ENCODE measurements around the gene ZNF28. TPM values are rescaled to one million over a fixed set of nuclear protein-coding genes. Genes with fewer than 3 reads are reported as not detected.

Gene ZNF28
- total and polyA plus RNA-seq, 2 of the 4 experiments (the other 2 are of a cell fraction), result 4.4 to 24.7 TPM

DNA sequence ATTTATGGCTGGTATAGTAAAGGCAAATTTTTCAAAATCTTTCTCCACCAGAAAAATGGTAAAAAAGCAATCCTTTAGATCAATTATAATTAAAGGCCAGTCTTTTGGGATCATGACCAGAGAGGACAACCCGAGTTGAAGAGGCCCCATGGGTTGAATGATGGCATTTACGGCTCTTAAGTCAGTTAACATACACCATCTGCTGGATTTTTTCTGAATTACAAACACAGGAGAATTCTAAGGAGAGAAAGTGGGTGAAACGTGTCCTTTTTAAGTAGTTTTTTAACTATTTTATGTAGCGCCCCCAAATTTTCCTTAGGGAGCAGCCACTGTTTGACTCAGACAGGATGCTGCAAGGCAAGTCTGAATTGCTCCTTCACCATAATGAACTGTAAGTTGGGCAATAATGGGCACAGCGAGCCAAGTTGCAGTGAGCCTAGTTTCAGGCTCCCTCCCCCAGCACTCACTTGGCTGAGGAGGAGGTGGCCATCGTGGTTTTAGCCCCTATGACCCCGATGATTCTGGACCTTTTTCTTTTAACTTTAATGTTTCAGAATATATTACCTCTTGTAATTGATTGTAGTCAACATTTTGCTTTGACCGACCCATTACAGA lies 73.0 kb downstream of the ZNF28 start:
- Histone ChIP-seq H3K56ac (ENCODE audit: extremely low read depth, insufficient read depth, low read length) (no peak overlapping the region), H4K8ac (ENCODE audit: low read depth in 2 of 2, low read length in 2 of 2) (no peak overlapping the region)

More for the DNA sequence above, 73.0 kb downstream of the ZNF28 start:
- Histone ChIP-seq H3K9me3 (ENCODE audit: control insufficient read depth, insufficient read depth, low read length) (no peaks in the 10 kb centered on the region; the same call in 1 of the 2 replicates), H3K23ac (ENCODE audit: low read depth, low read length) (no peak overlapping the region), H3K4me3 (ENCODE audit: insufficient read depth, low read depth, low read length) (no peak overlapping the region), H2AK9ac (replicated peaks; ENCODE audit: low read depth, low read length, poor library complexity) (no peak overlapping the region), H3K4me1 (ENCODE audit: control insufficient read depth, insufficient read depth, low read length) (no peaks in the 10 kb centered on the region), H3K14ac (replicated peaks; ENCODE audit: low read depth, low read length) (no peak overlapping the region), H2AK5ac (ENCODE audit: low read depth, low read length) (no peak overlapping the region), H4K5ac (ENCODE audit: low read depth, low read length) (no peak overlapping the region), H2BK120ac (ENCODE audit: low read depth, low read length) (no peak overlapping the region), H3K79me1 (ENCODE audit: low read depth in 1 of 2, low read length in 2 of 2) (no peaks in the 10 kb centered on the region), H3K4ac (ENCODE audit: low read depth, low read length) (no peak overlapping the region), H2BK20ac (ENCODE audit: low read depth, low read length) (no peak overlapping the region), H2BK5ac (ENCODE audit: low read depth, low read length, poor library complexity, severe bottlenecking) (no peak overlapping the region), H3K9ac (ENCODE audit: low read depth, low read length) (no peak overlapping the region), H2AFZ (replicated peaks; ENCODE audit: low read length, poor library complexity) (peak overlapping the region; percentile 88), H3K27me3 (ENCODE audit: control insufficient read depth, insufficient read depth, low read length) (no peaks in the 10 kb centered on the region), H3K4me2 (ENCODE audit: low read depth, low read length) (peak overlapping the region; percentile 20; the same call in 1 of the 2 replicates), H3K18ac (ENCODE audit: low read depth, low read length) (no peak overlapping the region), H4K20me1 (ENCODE audit: insufficient read depth, low read length) (no peaks in the 10 kb centered on the region), H3K27ac (ENCODE audit: insufficient read depth, low read length) (no peak overlapping the region), H3K9me1 (ENCODE audit: insufficient read depth, low read length) (no peaks in the 10 kb centered on the region), H4K91ac (ENCODE audit: insufficient read depth, low read depth, low read length) (no peak overlapping the region), H3K36me3 (ENCODE audit: control insufficient read depth, insufficient read depth, low read length) (no peaks in the 10 kb centered on the region), H2BK15ac (ENCODE audit: low read depth, low read length) (no peak overlapping the region)
- dilution Hi-C loops (cut with HindIII; ENCODE audit: low sequenced_read_pairs, unreplicated experiment) (no loop called here), in situ Hi-C loops (cut with MboI; ENCODE audit: low sequenced_read_pairs) (no loop called here), intact Hi-C loops (cut with micrococcal nuclease) (loop anchor here (1.0 to 10.0 kb wide), 3 partner anchors 214 to 500 kb away; partner anchors contain the start of gene ZNF528)
- DNase-seq (peak; percentile 57), ATAC-seq (ENCODE audit: low read depth) (peak; percentile 87)
- BruUV-seq (replicated peaks), result no TSS peak
- TF ChIP-seq FOS (IDR thresholded peaks at IDR 0.05; ENCODE audit: low read depth, low read length) (no peak), RAD21 (IDR thresholded peaks at IDR 0.05; ENCODE audit: low read length) (peak; percentile 72), RCOR1 (IDR thresholded peaks at IDR 0.05; ENCODE audit: insufficient replicate concordance, low read length) (no peak), NFE2L2 (IDR thresholded peaks at IDR 0.05; ENCODE audit: low read depth, low read length) (no peak), RFX5 (IDR thresholded peaks at IDR 0.05; ENCODE audit: low read depth, low read length) (no peak), MXI1 (IDR thresholded peaks at IDR 0.05; ENCODE audit: borderline replicate concordance, low read depth, low read length) (no peak), POLR2A (IDR thresholded peaks at IDR 0.05; ENCODE audit: low read depth, low read length) (no peak), CEBPB (IDR thresholded peaks at IDR 0.05; ENCODE audit: low read depth, low read length) (0 out of 2 replicates have a peak, but pooled peaks have one; percentile 31), MAFK (IDR thresholded peaks at IDR 0.05; ENCODE audit: low read depth, low read length) (no peak), SMC3 (IDR thresholded peaks at IDR 0.05; ENCODE audit: low read depth, low read length) (peak; percentile 55; the same call in 1 of the 2 replicates)
- TF ChIP-seq, protein P1, sequence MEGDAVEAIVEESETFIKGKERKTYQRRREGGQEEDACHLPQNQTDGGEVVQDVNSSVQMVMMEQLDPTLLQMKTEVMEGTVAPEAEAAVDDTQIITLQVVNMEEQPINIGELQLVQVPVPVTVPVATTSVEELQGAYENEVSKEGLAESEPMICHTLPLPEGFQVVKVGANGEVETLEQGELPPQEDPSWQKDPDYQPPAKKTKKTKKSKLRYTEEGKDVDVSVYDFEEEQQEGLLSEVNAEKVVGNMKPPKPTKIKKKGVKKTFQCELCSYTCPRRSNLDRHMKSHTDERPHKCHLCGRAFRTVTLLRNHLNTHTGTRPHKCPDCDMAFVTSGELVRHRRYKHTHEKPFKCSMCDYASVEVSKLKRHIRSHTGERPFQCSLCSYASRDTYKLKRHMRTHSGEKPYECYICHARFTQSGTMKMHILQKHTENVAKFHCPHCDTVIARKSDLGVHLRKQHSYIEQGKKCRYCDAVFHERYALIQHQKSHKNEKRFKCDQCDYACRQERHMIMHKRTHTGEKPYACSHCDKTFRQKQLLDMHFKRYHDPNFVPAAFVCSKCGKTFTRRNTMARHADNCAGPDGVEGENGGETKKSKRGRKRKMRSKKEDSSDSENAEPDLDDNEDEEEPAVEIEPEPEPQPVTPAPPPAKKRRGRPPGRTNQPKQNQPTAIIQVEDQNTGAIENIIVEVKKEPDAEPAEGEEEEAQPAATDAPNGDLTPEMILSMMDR (conservative IDR thresholded peaks at IDR 0.05; ENCODE audit: low read depth, low read length), result peak; percentile 58
- TF ChIP-seq, protein P2, sequence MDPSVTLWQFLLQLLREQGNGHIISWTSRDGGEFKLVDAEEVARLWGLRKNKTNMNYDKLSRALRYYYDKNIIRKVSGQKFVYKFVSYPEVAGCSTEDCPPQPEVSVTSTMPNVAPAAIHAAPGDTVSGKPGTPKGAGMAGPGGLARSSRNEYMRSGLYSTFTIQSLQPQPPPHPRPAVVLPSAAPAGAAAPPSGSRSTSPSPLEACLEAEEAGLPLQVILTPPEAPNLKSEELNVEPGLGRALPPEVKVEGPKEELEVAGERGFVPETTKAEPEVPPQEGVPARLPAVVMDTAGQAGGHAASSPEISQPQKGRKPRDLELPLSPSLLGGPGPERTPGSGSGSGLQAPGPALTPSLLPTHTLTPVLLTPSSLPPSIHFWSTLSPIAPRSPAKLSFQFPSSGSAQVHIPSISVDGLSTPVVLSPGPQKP (IDR thresholded peaks at IDR 0.05; ENCODE audit: borderline replicate concordance, low read depth, low read length), result no peak
- TF ChIP-seq, protein P3, sequence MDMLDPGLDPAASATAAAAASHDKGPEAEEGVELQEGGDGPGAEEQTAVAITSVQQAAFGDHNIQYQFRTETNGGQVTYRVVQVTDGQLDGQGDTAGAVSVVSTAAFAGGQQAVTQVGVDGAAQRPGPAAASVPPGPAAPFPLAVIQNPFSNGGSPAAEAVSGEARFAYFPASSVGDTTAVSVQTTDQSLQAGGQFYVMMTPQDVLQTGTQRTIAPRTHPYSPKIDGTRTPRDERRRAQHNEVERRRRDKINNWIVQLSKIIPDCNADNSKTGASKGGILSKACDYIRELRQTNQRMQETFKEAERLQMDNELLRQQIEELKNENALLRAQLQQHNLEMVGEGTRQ (IDR thresholded peaks at IDR 0.05; ENCODE audit: low read depth, low read length), result no peak
- CTCF ChIA-PET, result no interaction called here
- POLR2A ChIA-PET (ENCODE audit: unreplicated experiment), result no interaction called here
- WGBS, 2 experiments (ENCODE audit: extremely low coverage in 2 of 2, insufficient read length in 1 of 2), result no CpG with 5 or more reads among the region's 8 CpGs
